HG03135 (cell line): ENCODE results near the gene SEC23B.
"Not testable (repeated sequence)": the region's sequence is repeated elsewhere in the genome, so short reads cannot be mapped to it uniquely, and the experiment has no call there.

Experiments used
- ATAC-seq: cut with Tn5 transposase; IDR thresholded peaks from one replicate; pipeline ENCODE4 v1.9.1; 2021; ENCODE audit warnings: mild to moderate bottlenecking, moderate library complexity; ENCODE audit not compliant: unreplicated experiment

SEC23B gene

GRCh38 chr20:18507218-18508191 is at the start of gene SEC23B:
TSS of gene SEC23B (plus strand) at chr20:18507940. CDS start at chr20:18510836, 2,896 bp downstream.
- ATAC-seq = peak; percentile 96

GRCh38 chr20:18465536-18466200 is 42.1 kb upstream of the SEC23B start:
- no peak for ATAC-seq

- ATAC-seq = peak; percentile 21
Observed at GRCh38 chr20:18466574-18466893, 41.2 kb upstream of the SEC23B start.

GRCh38 chr20:18466894-18467730 is 40.6 kb upstream of the SEC23B start, which contains the start of the genes DZANK1 and POLR3F:
TSS of gene DZANK1 (minus strand) at chr20:18467030. CDS start at chr20:18465358, 1,672 bp downstream.
TSS of gene POLR3F (plus strand) at chr20:18467390. CDS start at chr20:18467507, 117 bp downstream.
- ATAC-seq = peak; percentile 95

GRCh38 chr20:18477218-18477617 is 30.5 kb upstream of the SEC23B start:
- ATAC-seq = no peak

GRCh38 chr20:18477821-18478220 is 29.9 kb upstream of the SEC23B start:
- no peak for ATAC-seq

- ATAC-seq = no peak
Observed at GRCh38 chr20:18481596-18481995, 26.1 kb upstream of the SEC23B start.

GRCh38 chr20:18488301-18488700 is 19.4 kb upstream of the SEC23B start:
- no peak for ATAC-seq

GRCh38 chr20:18496042-18496441 is 11.7 kb upstream of the SEC23B start:
- ATAC-seq = no peak

- ATAC-seq = peak; percentile 94
Observed at GRCh38 chr20:18496740-18497592, 10.8 kb upstream of the SEC23B start, which contains the start of gene RBBP9. TSS of gene RBBP9 (minus strand) at chr20:18497225. CDS start at chr20:18497167, 58 bp downstream.

GRCh38 chr20:18497603-18498002 is 10.1 kb upstream of the SEC23B start:
- no peak for ATAC-seq

GRCh38 chr20:18501672-18502071 is 6.1 kb upstream of the SEC23B start:
- not testable (repeated sequence) for ATAC-seq

- no peak for ATAC-seq
Observed at GRCh38 chr20:18504479-18505060, 3.2 kb upstream of the SEC23B start.

GRCh38 chr20:18506744-18507143 is 996 bp upstream of the SEC23B start:
- no peak for ATAC-seq

GRCh38 chr20:18511571-18511970 is 3.8 kb downstream of the SEC23B start:
- no peak for ATAC-seq

GRCh38 chr20:18513208-18513607 is 5.5 kb downstream of the SEC23B start:
- no peak for ATAC-seq

- no peak for ATAC-seq
Observed at GRCh38 chr20:18514127-18514526, 6.4 kb downstream of the SEC23B start.

- ATAC-seq = no peak
Observed at GRCh38 chr20:18515973-18516372, 8.2 kb downstream of the SEC23B start.

GRCh38 chr20:18522066-18522465 is 14.3 kb downstream of the SEC23B start:
- ATAC-seq = not testable (repeated sequence)
